Right ventricle myocardium superior (tissue), 1 donor: ENCODE results near the gene NPHP4. TPM values are rescaled to one million over a fixed set of nuclear protein-coding genes. Genes with fewer than 3 reads are reported as not detected.
A peak's percentile ranks its signal among the peaks of the same experiment; 100 is the strongest.
"Not testable (repeated sequence)": the region's sequence is repeated elsewhere in the genome, so short reads cannot be mapped to it uniquely, and the experiment has no call there.

Source experiments
- ATAC-seq: fragments of 200-7000 bp; cut with Tn5 transposase; one replicate; pipeline ENCODE4 v1.9.1; 2020; ENCODE audit warnings: mild to moderate bottlenecking; ENCODE audit not compliant: poor library complexity
- DNase-seq: peaks from one replicate; pipeline ENCODE4 v3.0.0-alpha.2; 2020
- intact Hi-C: fragments of 100-400 bp; cut with DNase I; formaldehyde crosslinking; loops from one replicate; pipeline ENCODE4 v1.11.2; 2022
- total RNA-seq: library from RNA; stranded (reverse); fragmentation: NEBNext Ultra II Directional; extraction: Animal tissue kit (Norgen Biotek cat#: 25700); gene quantifications from one replicate; pipeline ENCODE4 v1.2.1, GENCODE V29; 2021
- donor health status: DM: no; HTN: yes; CAD: no; lungs with severe emphysema.

The NPHP4 gene
- total RNA-seq, 1 donor from 2014 or later: 4.3 TPM

DNA sequence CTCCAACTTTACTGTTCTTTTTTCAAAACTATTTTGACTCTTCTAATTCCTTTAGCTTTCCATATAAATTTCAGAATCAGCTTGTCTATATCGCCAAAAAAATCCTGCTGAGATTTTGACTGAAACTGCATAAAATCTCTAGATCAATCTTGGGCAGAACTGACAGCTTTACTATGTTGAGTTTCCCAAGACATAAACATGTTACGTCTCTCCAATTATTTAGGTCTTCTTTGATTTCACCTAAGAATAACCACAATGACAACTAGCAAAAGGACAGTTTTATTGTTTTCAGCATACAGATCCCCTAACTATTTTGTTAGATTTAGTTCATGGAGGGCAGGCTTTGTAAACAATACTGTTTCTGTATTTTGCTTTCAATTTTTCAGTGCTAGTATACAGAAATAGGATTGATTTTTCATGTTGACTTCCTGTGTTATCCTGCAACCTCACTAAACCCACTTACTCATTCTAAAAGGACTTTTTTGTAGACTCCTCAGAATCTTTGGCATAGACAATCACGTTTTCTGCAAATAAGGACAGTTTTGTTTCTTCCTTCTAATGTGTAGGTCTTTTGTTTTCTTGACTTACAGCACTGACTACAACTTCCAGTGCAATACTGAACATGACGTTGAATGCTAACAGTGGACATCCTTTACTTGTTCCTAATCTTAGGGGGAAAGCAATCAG is 63.4 kb downstream of the NPHP4 start:
- intact Hi-C loops: no loop called here
- no peak for ATAC-seq

DNA sequence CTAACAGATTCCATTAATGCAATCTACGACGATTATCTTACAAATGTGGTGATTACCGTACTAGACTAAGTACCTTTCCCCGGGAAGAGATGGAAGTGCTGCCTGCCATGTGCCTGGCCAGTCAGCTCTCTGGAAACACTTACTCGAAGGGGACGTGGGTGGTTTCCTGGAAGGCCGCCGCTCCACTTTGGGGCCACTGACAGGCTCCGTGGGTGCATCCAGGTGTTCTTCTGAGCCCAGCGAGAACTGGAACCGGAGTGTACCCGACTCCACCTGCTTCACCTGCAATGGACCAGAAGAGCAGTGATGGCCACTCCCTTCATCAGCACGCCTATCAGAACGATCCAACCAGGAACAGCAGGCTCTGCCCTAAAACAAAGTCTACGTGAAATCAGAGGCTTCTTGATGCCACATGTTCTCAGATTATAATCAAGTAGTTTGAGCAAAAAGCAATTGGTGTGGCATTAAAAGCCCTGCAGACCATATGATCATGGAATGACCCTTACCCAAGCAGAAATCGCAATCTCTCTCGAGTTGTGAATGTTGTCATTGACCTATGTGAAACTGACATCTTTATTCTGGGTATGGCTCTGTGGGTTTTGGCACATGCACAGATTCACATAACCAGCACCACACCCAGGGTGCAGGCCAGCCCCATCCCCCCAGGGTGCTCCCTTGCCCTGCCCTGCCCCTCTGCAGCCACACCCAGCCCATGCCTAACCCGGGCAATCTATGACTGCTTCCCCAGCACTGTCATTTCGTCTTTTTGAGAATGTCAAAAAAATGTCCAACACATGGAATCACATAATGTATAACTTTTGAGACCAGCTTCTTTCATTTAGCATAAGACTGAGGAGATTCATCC is 64.5 kb downstream of the NPHP4 start:
- DNase-seq: no peak

More for the DNA sequence above, 63.4 kb downstream of the NPHP4 start:
- DNase-seq: no peak

DNA sequence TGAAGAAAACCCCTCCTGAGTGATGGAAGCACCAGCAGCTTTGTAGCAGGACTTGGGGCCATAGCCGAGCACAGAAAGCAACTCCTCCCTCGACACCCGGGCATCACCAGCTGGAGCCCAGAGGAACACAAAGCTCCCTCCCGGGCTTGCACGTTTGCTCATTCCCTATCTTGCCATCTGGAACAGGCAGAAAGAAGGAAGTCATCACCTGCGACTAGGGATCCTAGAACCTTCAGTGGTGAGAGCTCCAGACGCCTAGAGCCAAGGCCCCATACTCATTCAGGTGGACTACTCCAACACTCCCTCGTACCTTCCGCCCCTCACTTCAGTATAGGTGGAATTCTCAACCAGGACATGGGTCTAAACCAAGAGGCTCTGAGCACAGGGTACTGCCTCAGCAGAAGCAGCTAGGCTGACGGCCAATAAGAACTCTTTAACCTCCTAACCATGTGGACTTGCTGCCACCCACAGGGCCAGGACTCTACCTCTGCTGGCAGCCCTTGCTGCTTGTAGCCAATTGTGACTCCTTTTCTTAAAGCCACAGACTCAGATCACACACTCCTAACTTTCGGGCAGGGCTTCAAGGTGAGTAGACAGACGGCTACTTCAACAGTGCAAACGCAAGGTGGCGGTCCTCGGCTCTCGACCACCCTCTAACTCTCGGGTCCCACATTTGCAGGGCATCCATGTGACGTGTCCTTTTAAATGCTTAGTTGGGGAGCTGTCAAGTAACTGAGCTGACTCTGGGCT is 65.4 kb downstream of the NPHP4 start:
- ATAC-seq: no peak
- DNase-seq: no peak
- intact Hi-C loops: no loop called here

More for the DNA sequence above, 64.5 kb downstream of the NPHP4 start:
- ATAC-seq: no peak
- intact Hi-C loops: no loop called here

DNA sequence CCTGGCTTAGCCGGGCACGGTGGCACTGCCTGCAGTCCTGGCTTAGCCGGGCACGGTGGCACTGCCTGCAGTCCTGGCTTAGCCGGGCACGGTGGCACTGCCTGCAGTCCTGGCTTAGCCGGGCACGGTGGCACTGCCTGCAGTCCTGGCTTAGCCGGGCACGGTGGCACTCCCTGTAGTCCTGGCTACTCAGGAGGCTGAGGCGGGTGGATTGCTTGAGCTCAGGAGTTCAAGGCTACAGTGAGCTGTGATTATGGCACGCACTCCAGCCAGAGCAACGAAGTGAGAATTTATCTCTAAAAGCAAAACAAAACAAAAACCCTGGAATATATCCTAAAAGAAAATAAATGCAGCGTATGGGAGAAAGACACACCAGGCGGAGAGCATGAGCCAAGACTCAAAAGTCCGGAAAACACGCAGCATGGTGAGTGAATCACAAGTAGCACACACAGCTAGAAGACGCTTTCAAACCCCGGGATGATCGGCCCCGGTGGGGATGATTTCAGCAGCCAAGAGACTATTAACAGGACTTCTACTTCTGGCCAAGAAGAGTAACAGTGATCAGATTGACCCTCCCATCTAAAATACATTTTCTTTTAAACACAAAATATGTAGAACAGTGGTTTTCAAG is 69.4 kb downstream of the NPHP4 start:
- ATAC-seq, intact Hi-C loops, DNase-seq: not testable (repeated sequence)

DNA sequence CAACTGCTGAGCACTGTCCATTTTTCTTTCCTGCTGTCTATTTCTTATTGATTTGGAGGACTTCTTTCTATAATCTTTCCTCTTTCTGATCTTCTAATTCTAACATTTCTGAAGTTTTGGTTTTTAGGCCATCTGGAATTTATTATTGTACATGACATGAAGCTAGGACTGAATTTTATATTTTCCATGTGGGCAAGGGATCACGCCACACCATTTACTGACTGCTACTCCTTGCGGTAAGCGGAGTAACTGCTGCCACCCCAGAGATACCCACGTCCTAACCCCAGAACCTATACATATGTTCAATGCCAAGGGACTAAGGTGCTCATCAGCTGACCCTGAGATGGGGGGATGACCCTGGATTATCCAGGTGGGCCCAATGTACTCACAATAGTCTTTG is 70.6 kb downstream of the NPHP4 start:
- no peak for ATAC-seq
- intact Hi-C loops: no loop called here
- no peak for DNase-seq

DNA sequence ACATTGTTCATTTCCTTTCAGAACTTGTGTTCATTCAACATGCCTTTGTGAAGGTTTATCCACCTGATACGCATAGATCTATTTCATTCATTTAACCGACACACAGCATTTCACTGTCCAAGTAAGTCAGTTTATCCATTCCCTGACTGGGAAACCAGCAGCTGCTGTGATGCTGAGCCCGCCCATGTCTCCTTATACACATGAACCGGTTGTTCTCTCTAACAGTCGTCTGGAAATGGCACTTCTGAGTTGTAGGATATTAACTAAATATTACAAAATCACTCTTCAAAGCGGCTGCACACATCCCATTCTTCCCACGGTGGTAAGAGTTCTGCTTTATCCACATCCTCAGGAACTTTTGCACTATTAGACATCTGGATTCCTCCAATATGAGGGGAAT is 71.1 kb downstream of the NPHP4 start:
- intact Hi-C loops: no loop called here
- no peak for DNase-seq
- no peak for ATAC-seq

DNA sequence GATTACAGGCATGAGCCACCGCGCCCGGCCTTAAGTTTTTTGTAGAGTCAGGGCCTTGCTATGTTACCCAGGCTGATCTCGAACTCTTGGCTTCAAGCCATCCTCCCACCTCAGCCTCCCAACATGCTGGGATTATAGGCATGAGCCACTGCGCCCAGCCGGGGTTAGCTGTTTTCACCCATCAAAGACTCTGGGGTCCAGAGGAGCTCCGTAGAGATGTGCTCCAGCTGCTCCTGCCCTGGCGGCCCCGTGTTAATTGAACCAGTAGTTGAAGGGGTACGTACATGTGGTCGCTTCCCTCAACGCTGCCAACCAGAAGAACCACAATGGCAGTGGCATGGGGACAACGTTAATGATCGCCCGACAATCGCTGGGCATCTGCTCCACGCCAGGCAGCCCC is 72.0 kb downstream of the NPHP4 start:
- intact Hi-C loops: no loop called here
- DNase-seq: no peak
- ATAC-seq: no peak

DNA sequence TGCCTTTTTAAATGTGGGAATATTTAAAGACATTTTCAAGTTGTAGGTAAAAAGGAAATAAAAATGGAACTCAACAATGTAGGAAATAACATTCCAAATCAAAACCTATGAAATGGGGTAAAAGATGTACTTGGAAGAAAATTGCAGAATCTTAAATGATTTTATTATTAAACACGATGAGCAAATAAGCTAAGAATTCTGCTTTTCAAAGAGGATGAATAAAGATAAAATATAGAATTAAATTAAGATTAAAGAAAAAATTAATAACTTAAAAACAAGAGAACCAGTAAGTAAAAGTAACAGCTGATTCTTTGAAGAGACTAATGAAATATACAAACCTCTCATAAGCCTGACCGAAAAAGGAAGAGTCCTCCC is 74.0 kb downstream of the NPHP4 start:
- DNase-seq: no peak
- ATAC-seq: no peak
- intact Hi-C loops: loop anchor here (5.0 kb wide), 1 partner anchor 411 kb away; no protein-coding TSS in a partner anchor

DNA sequence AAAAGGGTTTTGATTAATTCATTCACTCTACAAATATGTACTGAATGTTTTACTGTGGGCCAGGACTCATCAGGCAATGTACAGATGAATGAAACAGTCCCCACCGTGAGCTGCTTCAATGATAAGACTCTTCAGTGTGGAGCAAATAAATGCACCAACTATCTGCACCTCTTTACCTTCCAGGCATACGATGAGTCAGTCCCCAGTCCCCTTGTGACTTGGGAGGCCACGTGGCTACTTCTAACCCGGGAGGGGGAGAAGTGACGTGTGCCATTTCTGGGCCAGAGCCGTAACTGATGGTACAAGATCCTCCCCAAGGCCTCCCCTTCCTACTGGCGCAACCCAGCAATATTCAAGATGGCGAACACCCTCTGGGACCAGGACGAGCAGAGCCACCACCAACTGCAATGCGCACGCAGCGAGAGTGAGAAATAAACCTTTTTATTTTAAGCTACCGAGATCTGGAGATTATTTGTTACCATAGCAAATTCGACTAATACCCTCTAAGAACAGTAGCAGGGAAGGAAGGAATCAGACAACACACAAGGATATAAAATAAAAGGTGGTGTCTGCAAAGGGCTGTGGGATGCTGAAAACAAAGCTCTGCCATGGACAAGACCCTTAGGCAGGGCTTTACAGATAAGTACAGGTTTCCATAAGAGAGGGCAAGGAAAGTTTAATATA is 74.5 kb downstream of the NPHP4 start:
- ATAC-seq (no peak), DNase-seq (no peak)
- intact Hi-C loops: loop anchor here (5.0 kb wide), 1 partner anchor 410 kb away; no protein-coding TSS in a partner anchor

DNA sequence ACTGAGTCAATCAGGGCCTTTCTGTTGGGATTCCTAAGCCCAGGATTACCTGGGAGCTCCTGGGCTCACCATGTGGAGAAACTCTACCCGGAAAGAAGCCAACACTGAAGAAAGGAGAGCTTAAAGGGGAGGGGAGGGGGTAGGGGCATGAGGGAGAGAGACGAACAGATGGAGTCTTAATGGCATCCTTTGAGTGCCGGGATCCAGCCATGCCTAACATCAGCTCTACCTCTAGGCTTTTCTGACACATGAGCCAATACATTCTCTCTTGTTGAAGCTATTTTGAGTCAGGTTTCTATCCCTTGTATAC is 75.0 kb downstream of the NPHP4 start:
- DNase-seq (no peak), ATAC-seq (no peak)
- intact Hi-C loops: loop anchor here (5.0 kb wide), 1 partner anchor 410 kb away; no protein-coding TSS in a partner anchor

DNA sequence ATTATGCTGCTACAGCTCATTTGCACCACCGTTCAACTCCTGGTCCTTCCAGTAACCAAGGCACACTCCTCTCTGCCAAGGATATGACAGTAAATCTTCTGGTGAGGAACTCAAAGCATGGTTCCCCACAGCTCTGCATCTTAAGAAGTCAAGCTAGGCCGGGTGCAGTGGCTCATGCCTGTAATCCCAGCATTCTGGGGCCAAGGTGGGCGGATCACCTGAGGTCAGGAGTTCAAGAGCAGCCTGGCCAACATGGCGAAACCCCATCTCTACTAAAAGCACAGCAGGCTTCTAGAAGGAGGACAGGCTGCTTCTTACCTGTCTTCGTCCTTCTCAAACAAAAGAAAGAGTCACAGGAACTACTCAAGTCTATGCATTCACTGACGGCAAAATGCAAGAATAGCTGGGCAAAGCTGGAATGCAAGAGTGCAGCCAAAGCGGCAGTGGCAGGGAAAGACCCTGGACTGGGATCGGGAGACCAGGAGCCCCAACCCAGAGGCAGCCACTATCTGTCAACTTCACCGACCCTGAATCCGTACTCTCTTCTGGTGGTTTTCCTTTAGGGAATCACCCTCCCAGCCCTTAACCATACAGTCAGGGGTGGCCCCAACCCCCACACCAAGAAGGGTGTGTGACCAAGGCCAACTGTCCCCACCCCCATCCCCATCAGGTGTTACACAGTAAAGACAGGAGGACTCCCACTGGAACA is 75.5 kb downstream of the NPHP4 start:
- DNase-seq (no peak), ATAC-seq (no peak)
- intact Hi-C loops: loop anchor here (5.0 kb wide), 1 partner anchor 409 kb away; no protein-coding TSS in a partner anchor

DNA sequence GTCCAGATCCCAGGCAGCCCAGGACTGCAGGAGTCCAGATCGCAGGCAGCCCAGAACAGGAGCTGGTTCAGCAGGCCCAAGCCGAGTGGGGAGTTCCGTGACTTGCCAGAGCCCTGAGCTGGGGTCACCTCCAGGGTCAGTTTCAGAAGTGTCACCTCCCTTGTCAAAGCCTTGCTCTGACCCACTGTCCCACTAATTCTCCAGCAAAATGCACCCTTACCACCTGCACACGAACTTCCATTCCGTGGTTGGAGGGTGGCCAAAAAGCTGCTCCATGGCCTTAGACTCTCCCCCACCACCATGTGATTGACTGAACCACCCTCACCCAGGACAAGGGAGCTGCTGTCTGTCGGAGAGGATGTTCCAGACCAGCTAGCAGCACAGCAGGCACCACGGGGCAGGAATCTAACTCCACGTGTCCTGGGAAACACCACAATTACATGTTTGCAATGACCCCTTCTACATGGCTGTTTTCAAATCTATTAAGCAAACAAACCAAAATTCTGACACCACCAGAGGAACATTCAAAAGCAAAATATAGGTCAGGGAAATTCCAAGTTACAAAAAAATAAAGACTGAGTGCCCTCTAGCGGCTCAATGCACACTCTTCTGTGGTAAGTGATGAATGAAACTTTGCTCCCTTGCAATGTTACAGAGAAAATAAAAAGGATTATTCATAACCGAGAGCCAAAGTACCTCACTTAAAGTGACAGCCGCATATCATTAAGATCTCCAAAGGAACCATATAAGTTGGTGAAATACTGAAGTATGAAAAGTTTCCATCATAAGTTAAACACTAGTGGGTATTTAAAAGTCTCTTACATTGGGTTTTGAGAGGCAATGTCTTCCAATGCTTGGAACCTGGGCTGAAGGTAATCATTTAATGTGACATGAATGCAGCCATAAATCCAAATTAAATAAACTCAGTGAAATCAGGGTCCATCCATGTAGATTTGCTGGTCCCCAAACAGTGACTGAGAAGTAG is 76.3 kb downstream of the NPHP4 start:
- intact Hi-C loops: loop anchor here (5.0 kb wide), 1 partner anchor 409 kb away; no protein-coding TSS in a partner anchor
- DNase-seq: no peak
- ATAC-seq: peak; percentile 45

DNA sequence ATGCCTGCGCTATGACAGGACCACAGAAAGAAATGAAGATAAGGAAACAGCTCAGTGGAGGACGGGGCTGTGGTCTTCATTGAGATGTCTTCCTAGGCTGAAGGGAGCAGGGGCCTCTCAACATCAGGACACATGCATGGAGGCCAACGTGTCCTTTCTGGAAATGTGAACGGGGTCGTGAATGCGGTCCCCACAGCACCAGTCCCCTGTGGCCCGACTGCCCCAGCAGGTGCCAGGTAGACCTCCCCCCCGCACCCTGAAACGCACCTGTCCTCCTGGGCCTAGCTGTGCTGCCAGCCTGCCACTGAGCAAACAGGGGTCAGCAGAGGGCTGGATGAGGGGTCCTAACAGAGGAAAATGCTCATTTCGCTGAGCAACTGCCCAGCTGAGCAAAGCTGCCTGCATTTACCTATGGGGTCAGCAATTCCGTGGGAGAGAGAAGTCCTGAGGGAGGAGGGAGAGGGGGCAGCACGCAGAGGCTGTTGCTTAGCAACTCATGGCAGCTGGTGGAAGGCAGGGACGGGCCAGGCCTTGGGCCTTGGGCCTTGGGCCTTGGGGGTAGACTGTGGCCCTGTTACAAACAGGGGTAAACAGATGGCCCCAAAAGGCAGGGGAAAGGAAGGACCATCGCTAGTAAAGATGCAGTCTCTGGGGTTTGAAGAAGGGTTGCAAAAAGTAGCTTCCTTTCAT is 77.4 kb downstream of the NPHP4 start:
- ATAC-seq (no peak), DNase-seq (no peak)
- intact Hi-C loops: loop anchor here (5.0 kb wide), 1 partner anchor 408 kb away; no protein-coding TSS in a partner anchor

DNA sequence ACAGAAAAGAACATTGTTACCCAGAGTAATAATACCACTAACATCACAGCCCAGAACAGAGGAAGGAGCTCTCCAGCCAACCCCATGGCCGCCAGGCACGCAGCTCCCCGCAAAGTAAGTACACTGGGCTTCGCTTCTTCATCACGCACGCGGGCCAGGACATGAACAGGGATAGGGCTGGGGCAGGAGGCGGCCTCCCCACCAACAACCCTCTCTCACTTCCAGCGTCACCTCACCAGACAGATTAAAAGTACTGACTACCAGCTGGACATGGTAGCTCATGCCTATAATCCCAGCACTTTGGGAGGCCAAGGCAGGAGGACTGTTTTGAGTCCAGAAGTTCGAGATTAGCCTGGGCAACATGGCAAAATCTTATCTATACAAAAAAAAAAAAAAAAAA is 78.3 kb downstream of the NPHP4 start:
- intact Hi-C loops: no loop called here
- no peak for DNase-seq
- no peak for ATAC-seq

DNA sequence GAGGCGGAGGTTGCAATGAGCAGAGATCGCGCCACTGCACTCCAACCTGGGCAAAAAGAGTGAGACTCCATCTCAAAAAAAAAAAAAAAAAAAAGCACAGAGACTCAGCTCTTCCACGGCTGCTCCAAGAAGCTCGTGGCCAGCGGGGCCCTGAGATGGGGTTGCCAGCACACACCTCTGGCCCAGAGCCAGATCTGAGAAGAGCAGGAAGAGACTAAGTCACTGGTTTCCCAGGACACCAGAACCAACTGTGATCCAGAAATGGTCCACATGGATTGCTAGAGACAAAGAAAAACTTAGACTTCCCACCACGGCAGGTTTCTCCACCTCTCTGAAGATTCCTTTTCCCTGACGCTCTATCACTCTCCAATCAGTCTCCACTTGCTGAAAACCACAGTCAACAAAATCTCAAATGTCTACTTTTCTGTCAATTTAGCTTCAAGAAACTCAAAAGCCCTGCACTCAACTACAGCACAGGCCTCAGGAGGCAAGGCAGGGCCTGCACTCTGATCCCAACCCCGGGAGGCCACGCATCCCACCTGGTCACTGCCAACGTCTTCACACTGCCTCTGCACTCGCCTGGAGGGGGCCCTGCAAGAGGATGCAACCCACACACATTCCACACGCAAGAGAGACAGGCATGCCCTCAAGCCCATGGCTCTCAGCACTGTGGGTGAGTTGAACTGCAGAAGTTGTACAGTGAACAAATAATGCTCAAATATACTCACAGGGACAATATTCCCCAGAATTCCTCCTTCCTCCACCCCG is 79.0 kb downstream of the NPHP4 start:
- ATAC-seq (no peak), DNase-seq (no peak)

More for the DNA sequence above, 79.0 kb downstream of the NPHP4 start:
- intact Hi-C loops: no loop called here
